ENCODE data around the gene ZNF195. TPM values are rescaled to one million over a fixed set of nuclear protein-coding genes. Genes with fewer than 3 reads are reported as not detected.
A peak's percentile ranks its signal among the peaks of the same experiment; 100 is the strongest.
"Not testable (repeated sequence)": the region's sequence is repeated elsewhere in the genome, so short reads cannot be mapped to it uniquely, and the experiment has no call there.

ZNF195 gene
- total and polyA plus RNA-seq, 2 donors (not counting 1 experiment from before 2014, with no cell fraction given): 11.3 to 16.8 TPM

- H3K4me3 ChIP-seq (replicated peaks in 1 of 4; ENCODE audit: control extremely low read depth in 1 of 4, insufficient read depth in 1 of 4, low read depth in 3 of 4, low read length in 4 of 4); H3K9ac ChIP-seq (ENCODE audit: insufficient read depth, low read length); H3K79me2 ChIP-seq (ENCODE audit: control insufficient read depth, insufficient read depth, low read length); H3K36me3 ChIP-seq (ENCODE audit: control insufficient read depth, insufficient read depth, low read length); H4K20me1 ChIP-seq (ENCODE audit: control insufficient read depth, extremely low read depth, insufficient read depth, low read length); H3K4me2 ChIP-seq (ENCODE audit: extremely low read depth, insufficient read depth, low read length); H2AFZ ChIP-seq (ENCODE audit: low read length); H3K27me3 ChIP-seq (ENCODE audit: control insufficient read depth, insufficient read depth, low read length); H3K4me1 ChIP-seq (ENCODE audit: control insufficient read depth, extremely low read depth, insufficient read depth, low read length); H3K9me3 ChIP-seq (ENCODE audit: control insufficient read depth, insufficient read depth, low read depth, low read length); DNase-seq (ENCODE audit: low read depth in 2 of 2); H3K27ac ChIP-seq (ENCODE audit: insufficient read depth, low read length): not testable (repeated sequence)
These were observed 23.4 kb upstream of the ZNF195 start for GRCh38 chr11:3402181-3402860.

- not testable (repeated sequence) for H3K36me3 ChIP-seq (ENCODE audit: control insufficient read depth, insufficient read depth, low read length); H3K27me3 ChIP-seq (ENCODE audit: control insufficient read depth, insufficient read depth, low read length); H3K9me3 ChIP-seq (ENCODE audit: control insufficient read depth, insufficient read depth, low read depth, low read length); H4K20me1 ChIP-seq (ENCODE audit: control insufficient read depth, extremely low read depth, insufficient read depth, low read length); H2AFZ ChIP-seq (ENCODE audit: low read length); DNase-seq (ENCODE audit: low read depth in 2 of 2); H3K4me1 ChIP-seq (ENCODE audit: control insufficient read depth, extremely low read depth, insufficient read depth, low read length); H3K4me2 ChIP-seq (ENCODE audit: extremely low read depth, insufficient read depth, low read length); H3K4me3 ChIP-seq (replicated peaks in 1 of 4; ENCODE audit: control extremely low read depth in 1 of 4, insufficient read depth in 1 of 4, low read depth in 3 of 4, low read length in 4 of 4); H3K27ac ChIP-seq (ENCODE audit: insufficient read depth, low read length); H3K79me2 ChIP-seq (ENCODE audit: control insufficient read depth, insufficient read depth, low read length); H3K9ac ChIP-seq (ENCODE audit: insufficient read depth, low read length)
These were observed 22.1 kb upstream of the ZNF195 start for GRCh38 chr11:3401052-3401451.

- H3K4me1 ChIP-seq (ENCODE audit: control insufficient read depth, extremely low read depth, insufficient read depth, low read length); H3K9ac ChIP-seq (ENCODE audit: insufficient read depth, low read length); H3K36me3 ChIP-seq (ENCODE audit: control insufficient read depth, insufficient read depth, low read length); H3K27ac ChIP-seq (ENCODE audit: insufficient read depth, low read length); H3K9me3 ChIP-seq (ENCODE audit: control insufficient read depth, insufficient read depth, low read depth, low read length); H4K20me1 ChIP-seq (ENCODE audit: control insufficient read depth, extremely low read depth, insufficient read depth, low read length); H3K27me3 ChIP-seq (ENCODE audit: control insufficient read depth, insufficient read depth, low read length); H2AFZ ChIP-seq (ENCODE audit: low read length); DNase-seq (ENCODE audit: low read depth in 2 of 2); H3K4me3 ChIP-seq (replicated peaks in 1 of 4; ENCODE audit: control extremely low read depth in 1 of 4, insufficient read depth in 1 of 4, low read depth in 3 of 4, low read length in 4 of 4); H3K79me2 ChIP-seq (ENCODE audit: control insufficient read depth, insufficient read depth, low read length); H3K4me2 ChIP-seq (ENCODE audit: extremely low read depth, insufficient read depth, low read length): not testable (repeated sequence)
These were observed 19.6 kb upstream of the ZNF195 start for GRCh38 chr11:3398509-3398908.

- DNase-seq (ENCODE audit: low read depth in 2 of 2): peak in 1 of 2 donors; percentile 59
- H3K9ac ChIP-seq (ENCODE audit: insufficient read depth, low read length); H3K36me3 ChIP-seq (ENCODE audit: control insufficient read depth, insufficient read depth, low read length); H3K4me1 ChIP-seq (ENCODE audit: control insufficient read depth, extremely low read depth, insufficient read depth, low read length); H2AFZ ChIP-seq (ENCODE audit: low read length); H3K27ac ChIP-seq (ENCODE audit: insufficient read depth, low read length); H4K20me1 ChIP-seq (ENCODE audit: control insufficient read depth, extremely low read depth, insufficient read depth, low read length); H3K4me3 ChIP-seq (replicated peaks in 1 of 4; ENCODE audit: control extremely low read depth in 1 of 4, insufficient read depth in 1 of 4, low read depth in 3 of 4, low read length in 4 of 4); H3K9me3 ChIP-seq (ENCODE audit: control insufficient read depth, insufficient read depth, low read depth, low read length); H3K27me3 ChIP-seq (ENCODE audit: control insufficient read depth, insufficient read depth, low read length); H3K79me2 ChIP-seq (ENCODE audit: control insufficient read depth, insufficient read depth, low read length); H3K4me2 ChIP-seq (ENCODE audit: extremely low read depth, insufficient read depth, low read length): not testable (repeated sequence)
These were observed 19.2 kb upstream of the ZNF195 start for GRCh38 chr11:3398106-3398505.

- H3K27me3 ChIP-seq (ENCODE audit: control insufficient read depth, insufficient read depth, low read length); H3K9me3 ChIP-seq (ENCODE audit: control insufficient read depth, insufficient read depth, low read depth, low read length); H3K27ac ChIP-seq (ENCODE audit: insufficient read depth, low read length); H2AFZ ChIP-seq (ENCODE audit: low read length); DNase-seq (ENCODE audit: low read depth in 2 of 2); H3K4me2 ChIP-seq (ENCODE audit: extremely low read depth, insufficient read depth, low read length); H3K4me3 ChIP-seq (replicated peaks in 1 of 4; ENCODE audit: control extremely low read depth in 1 of 4, insufficient read depth in 1 of 4, low read depth in 3 of 4, low read length in 4 of 4); H3K79me2 ChIP-seq (ENCODE audit: control insufficient read depth, insufficient read depth, low read length); H4K20me1 ChIP-seq (ENCODE audit: control insufficient read depth, extremely low read depth, insufficient read depth, low read length); H3K9ac ChIP-seq (ENCODE audit: insufficient read depth, low read length); H3K4me1 ChIP-seq (ENCODE audit: control insufficient read depth, extremely low read depth, insufficient read depth, low read length); H3K36me3 ChIP-seq (ENCODE audit: control insufficient read depth, insufficient read depth, low read length): not testable (repeated sequence)
These were observed 18.3 kb upstream of the ZNF195 start for GRCh38 chr11:3397210-3397609.

- not testable (repeated sequence) for H4K20me1 ChIP-seq (ENCODE audit: control insufficient read depth, extremely low read depth, insufficient read depth, low read length); H3K4me3 ChIP-seq (replicated peaks in 1 of 4; ENCODE audit: control extremely low read depth in 1 of 4, insufficient read depth in 1 of 4, low read depth in 3 of 4, low read length in 4 of 4); H2AFZ ChIP-seq (ENCODE audit: low read length); H3K9ac ChIP-seq (ENCODE audit: insufficient read depth, low read length); H3K4me2 ChIP-seq (ENCODE audit: extremely low read depth, insufficient read depth, low read length); H3K4me1 ChIP-seq (ENCODE audit: control insufficient read depth, extremely low read depth, insufficient read depth, low read length); H3K27ac ChIP-seq (ENCODE audit: insufficient read depth, low read length); H3K36me3 ChIP-seq (ENCODE audit: control insufficient read depth, insufficient read depth, low read length); DNase-seq (ENCODE audit: low read depth in 2 of 2); H3K27me3 ChIP-seq (ENCODE audit: control insufficient read depth, insufficient read depth, low read length); H3K9me3 ChIP-seq (ENCODE audit: control insufficient read depth, insufficient read depth, low read depth, low read length); H3K79me2 ChIP-seq (ENCODE audit: control insufficient read depth, insufficient read depth, low read length)
These were observed 16.5 kb upstream of the ZNF195 start for GRCh38 chr11:3395468-3395867.

- not testable (repeated sequence) for H3K4me2 ChIP-seq (ENCODE audit: extremely low read depth, insufficient read depth, low read length); H2AFZ ChIP-seq (ENCODE audit: low read length); H3K36me3 ChIP-seq (ENCODE audit: control insufficient read depth, insufficient read depth, low read length); H3K4me3 ChIP-seq (replicated peaks in 1 of 4; ENCODE audit: control extremely low read depth in 1 of 4, insufficient read depth in 1 of 4, low read depth in 3 of 4, low read length in 4 of 4); H3K27ac ChIP-seq (ENCODE audit: insufficient read depth, low read length); H3K79me2 ChIP-seq (ENCODE audit: control insufficient read depth, insufficient read depth, low read length); H4K20me1 ChIP-seq (ENCODE audit: control insufficient read depth, extremely low read depth, insufficient read depth, low read length); H3K27me3 ChIP-seq (ENCODE audit: control insufficient read depth, insufficient read depth, low read length); DNase-seq (ENCODE audit: low read depth in 2 of 2); H3K4me1 ChIP-seq (ENCODE audit: control insufficient read depth, extremely low read depth, insufficient read depth, low read length); H3K9ac ChIP-seq (ENCODE audit: insufficient read depth, low read length); H3K9me3 ChIP-seq (ENCODE audit: control insufficient read depth, insufficient read depth, low read depth, low read length)
These were observed 16.0 kb upstream of the ZNF195 start for GRCh38 chr11:3394956-3395355.

All from fibroblast of lung (primary cell).